ENCODE data around the gene LAX1. TPM values are rescaled to one million over a fixed set of nuclear protein-coding genes. Genes with fewer than 3 reads are reported as not detected.
"Not testable (repeated sequence)": the region's sequence is repeated elsewhere in the genome, so short reads cannot be mapped to it uniquely, and the experiment has no call there.

LAX1 gene
- total RNA-seq, 2 experiments from 2014 or later, result 26.3 to 28.4 TPM

DNA sequence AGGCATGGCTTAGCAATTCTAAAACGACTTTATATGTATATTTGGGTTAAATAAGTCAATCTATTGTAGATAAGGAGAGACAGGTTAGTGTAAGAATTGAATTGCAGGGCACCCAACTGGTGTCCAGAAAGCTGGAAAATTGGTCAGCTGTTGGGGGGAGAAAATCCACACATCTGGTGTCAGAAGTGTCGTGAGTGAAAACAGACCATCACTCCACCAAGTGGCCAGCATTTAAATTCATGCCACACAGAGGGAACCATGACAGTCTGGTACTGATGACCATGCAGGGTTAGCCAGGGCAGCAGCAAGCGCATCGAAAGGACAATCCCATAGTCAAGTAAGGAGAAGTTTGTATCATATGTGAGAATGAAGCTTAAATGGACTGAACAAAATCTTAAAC, 11.7 kb downstream of the LAX1 start:
- Mint-ChIP-seq H3K27ac (no peak overlapping the region), H3K36me3 (peaks cover 38% of the 10 kb centered on the region), H3K4me3 (no peak overlapping the region), H3K9me3 (no peaks in the 10 kb centered on the region), H3K27me3 (no peaks in the 10 kb centered on the region), H3K4me1 (peaks cover 5% of the 10 kb centered on the region)
- POLR2A ChIA-PET, result interaction anchor here (1.5 kb wide), 1 partner anchor 11 kb away, joined by 7 read pairs; the partner anchor contains the start of gene LAX1
- ATAC-seq (ENCODE audit: low read depth) (no peak), DNase-seq (no peak)

DNA sequence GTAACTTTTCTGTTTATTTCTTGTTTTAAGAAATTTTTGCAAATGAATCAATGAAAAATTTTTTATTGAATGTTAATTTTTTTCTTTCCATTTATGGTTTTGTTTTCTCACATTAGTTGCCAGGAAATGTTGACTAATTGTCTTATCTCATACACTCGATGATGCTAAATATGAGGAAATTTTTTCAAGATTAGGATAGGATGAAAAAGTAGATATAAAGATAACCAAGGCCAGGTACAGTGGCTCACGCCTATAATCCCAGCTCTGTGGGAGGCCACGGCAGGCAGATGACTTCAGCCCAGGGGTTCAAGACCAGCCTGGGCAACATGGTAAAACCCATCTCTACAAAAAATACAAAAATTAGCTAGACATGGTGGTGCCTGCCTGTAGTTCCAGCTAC, 12.6 kb downstream of the LAX1 start:
- H3K36me3 Mint-ChIP-seq, result peaks cover 32% of the 10 kb centered on the region
- peaks cover 5% of the 10 kb centered on the region for H3K4me1 Mint-ChIP-seq
- no peaks in the 10 kb centered on the region for H3K9me3 Mint-ChIP-seq
- DNase-seq, result no peak
- no peaks in the 10 kb centered on the region for H3K27me3 Mint-ChIP-seq
- POLR2A ChIA-PET, result interaction anchor here (1.5 kb wide), 1 partner anchor 12 kb away, joined by 7 read pairs; the partner anchor contains the start of gene LAX1
- no peak for ATAC-seq (ENCODE audit: low read depth)
- H3K4me3 Mint-ChIP-seq, result no peak overlapping the region
- H3K27ac Mint-ChIP-seq, result no peak overlapping the region

GRCh38 chr1:203778146-203778545, 13.2 kb downstream of the LAX1 start:
- Mint-ChIP-seq H3K27me3 (no peaks in the 10 kb centered on the region), H3K36me3 (peaks cover 29% of the 10 kb centered on the region), H3K27ac (no peak overlapping the region), H3K4me3 (no peak overlapping the region), H3K4me1 (peaks cover 5% of the 10 kb centered on the region), H3K9me3 (no peaks in the 10 kb centered on the region)
- DNase-seq (no peak), ATAC-seq (ENCODE audit: low read depth) (no peak)
- POLR2A ChIA-PET, result no interaction called here

DNA sequence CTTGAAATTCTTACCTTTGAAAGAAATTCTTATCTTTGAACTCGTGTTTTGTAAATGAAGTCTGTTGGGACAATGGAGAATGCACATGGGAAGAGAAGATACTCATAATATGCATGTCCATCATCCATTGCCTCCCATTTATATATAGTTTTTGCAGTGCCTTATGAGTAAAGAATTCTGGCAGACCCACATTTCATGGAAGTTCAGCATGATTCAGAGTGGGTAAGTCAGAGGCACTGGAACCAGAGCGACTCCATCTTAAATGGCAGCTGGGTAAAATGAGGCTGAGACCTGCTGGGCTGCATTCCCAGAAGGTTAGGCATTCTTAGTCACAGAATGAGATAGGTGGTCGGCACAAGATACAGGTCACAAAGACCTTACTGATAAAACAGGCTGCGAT, 13.8 kb downstream of the LAX1 start:
- H3K27me3 Mint-ChIP-seq, result no peaks in the 10 kb centered on the region
- ATAC-seq (ENCODE audit: low read depth), result no peak
- no peak overlapping the region for H3K4me3 Mint-ChIP-seq
- H3K27ac Mint-ChIP-seq, result no peak overlapping the region
- peaks cover 28% of the 10 kb centered on the region for H3K36me3 Mint-ChIP-seq
- no peak for DNase-seq
- POLR2A ChIA-PET, result no interaction called here
- H3K4me1 Mint-ChIP-seq, result peaks cover 5% of the 10 kb centered on the region
- no peaks in the 10 kb centered on the region for H3K9me3 Mint-ChIP-seq

DNA sequence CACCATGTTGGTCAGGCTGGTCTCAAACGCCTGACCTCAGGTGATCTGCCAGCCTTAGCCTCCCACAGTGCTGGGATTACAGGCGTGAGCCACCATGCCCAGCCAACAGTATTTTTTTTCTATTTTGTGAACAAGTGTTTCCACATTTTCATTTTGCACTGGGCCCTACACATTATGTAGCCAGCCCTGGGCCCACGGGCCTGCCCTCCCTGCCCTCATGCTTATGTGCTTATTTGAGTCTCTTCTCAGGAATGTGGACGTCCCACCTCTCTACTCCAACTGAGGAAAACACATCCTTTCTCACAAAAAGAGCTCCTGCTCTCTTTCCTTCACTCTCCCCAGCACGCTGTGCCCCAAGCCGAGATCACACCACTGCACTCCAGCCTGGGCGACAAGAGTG, 17.0 kb downstream of the LAX1 start:
- Mint-ChIP-seq H3K9me3 (no peaks in the 10 kb centered on the region), H3K36me3 (peaks cover 5% of the 10 kb centered on the region), H3K4me3 (no peak overlapping the region), H3K4me1 (no peaks in the 10 kb centered on the region), H3K27me3 (no peaks in the 10 kb centered on the region), H3K27ac (no peak overlapping the region)
- DNase-seq (no peak), ATAC-seq (ENCODE audit: low read depth) (no peak)
- POLR2A ChIA-PET, result no interaction called here

GRCh38 chr1:203789966-203790365, 25.0 kb downstream of the LAX1 start:
- Mint-ChIP-seq H3K36me3 (no peaks in the 10 kb centered on the region), H3K27me3 (no peaks in the 10 kb centered on the region), H3K9me3 (no peaks in the 10 kb centered on the region), H3K4me1 (peaks cover 3% of the 10 kb centered on the region), H3K4me3 (no peak overlapping the region), H3K27ac (no peak overlapping the region)
- DNase-seq, result no peak
- POLR2A ChIA-PET, result no interaction called here
- ATAC-seq (ENCODE audit: low read depth), result no peak

GRCh38 chr1:203791498-203791897, 26.5 kb downstream of the LAX1 start:
- DNase-seq (no peak), ATAC-seq (ENCODE audit: low read depth) (no peak)
- Mint-ChIP-seq H3K27ac (no peak overlapping the region), H3K27me3 (no peaks in the 10 kb centered on the region), H3K4me3 (no peak overlapping the region), H3K36me3 (peaks cover 3% of the 10 kb centered on the region), H3K9me3 (no peaks in the 10 kb centered on the region), H3K4me1 (peaks cover 9% of the 10 kb centered on the region)
- POLR2A ChIA-PET, result interaction anchor here (0.7 to 1.7 kb wide), 2 partner anchors 11 to 1201 kb away, joined by 3 to 6 read pairs; no protein-coding TSS in a partner anchor

DNA sequence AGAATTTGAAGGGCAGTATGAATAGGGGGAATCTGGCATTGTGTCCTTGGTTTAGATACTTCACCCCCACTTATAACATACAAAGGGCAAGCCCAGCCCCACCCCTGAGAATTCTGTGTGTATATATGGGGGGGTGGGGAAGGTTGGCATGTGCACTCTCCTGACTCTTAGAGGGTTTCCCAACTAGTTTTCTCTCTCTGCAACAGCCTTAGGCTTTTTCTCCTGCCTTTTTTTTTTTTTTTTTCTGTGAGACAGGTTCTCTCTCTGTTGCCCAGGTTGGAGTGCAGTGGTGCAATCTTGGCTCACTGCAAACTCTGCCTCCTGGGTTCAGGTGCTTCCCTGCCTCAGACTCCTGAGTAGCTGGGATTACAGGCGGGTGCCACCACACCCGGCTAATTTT, 27.5 kb downstream of the LAX1 start:
- DNase-seq, result no peak
- Mint-ChIP-seq H3K27me3 (no peaks in the 10 kb centered on the region), H3K4me1 (peaks cover 16% of the 10 kb centered on the region), H3K9me3 (peaks cover 2% of the 10 kb centered on the region), H3K4me3 (no peak overlapping the region), H3K36me3 (peaks cover 11% of the 10 kb centered on the region), H3K27ac (no peak overlapping the region)
- POLR2A ChIA-PET, result no interaction called here
- no peak for ATAC-seq (ENCODE audit: low read depth)

DNA sequence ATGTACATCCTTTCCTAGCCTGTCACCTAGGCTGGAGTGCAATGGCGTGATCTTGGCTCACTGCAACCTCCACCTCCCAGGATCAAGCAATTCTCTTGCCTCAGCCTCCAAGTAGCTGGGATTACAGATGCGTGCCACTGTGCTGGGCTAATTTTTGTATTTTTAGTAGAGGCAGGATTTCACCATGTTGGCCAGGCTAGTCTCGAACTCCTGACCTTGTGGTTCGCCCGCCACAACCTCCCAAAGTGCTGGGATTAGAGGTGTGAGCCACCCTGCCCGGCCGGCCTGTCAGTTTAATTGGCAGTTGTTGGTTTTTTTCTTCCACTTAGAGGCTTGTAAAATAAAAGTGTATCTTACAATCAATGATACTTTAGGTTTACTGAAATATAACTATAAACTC, 28.6 kb downstream of the LAX1 start:
- not testable (repeated sequence) for H3K4me3 Mint-ChIP-seq; H3K27ac Mint-ChIP-seq; H3K9me3 Mint-ChIP-seq; ATAC-seq (ENCODE audit: low read depth); H3K27me3 Mint-ChIP-seq; DNase-seq
- peaks cover 26% of the 10 kb centered on the region for H3K4me1 Mint-ChIP-seq
- peaks cover 21% of the 10 kb centered on the region for H3K36me3 Mint-ChIP-seq
- POLR2A ChIA-PET, result interaction anchor here (1.4 kb wide), 1 partner anchor 28 kb away, joined by 6 read pairs; the partner anchor contains the start of gene LAX1

- Mint-ChIP-seq H3K27ac (peak overlapping the region; percentile 98), H3K27me3 (no peaks in the 10 kb centered on the region), H3K36me3 (peaks cover 34% of the 10 kb centered on the region), H3K4me3 (peak overlapping the region; percentile 99), H3K4me1 (peaks cover 35% of the 10 kb centered on the region), H3K9me3 (peaks cover 4% of the 10 kb centered on the region)
- DNase-seq (no peak), ATAC-seq (ENCODE audit: low read depth) (no peak)
- POLR2A ChIA-PET, result interaction anchor here (0.6 to 1.4 kb wide), 2 partner anchors 8 to 30 kb away, joined by 5 to 6 read pairs; partner anchors contain the start of gene LAX1
These were observed 29.9 kb downstream of the LAX1 start for GRCh38 chr1:203794764-203795440.

- Mint-ChIP-seq H3K9me3 (peaks cover 4% of the 10 kb centered on the region), H3K4me3 (peak within 1 kb of the TSS; percentile 99), H3K27me3 (no peaks in the 10 kb centered on the region), H3K4me1 (peaks cover 38% of the 10 kb centered on the region), H3K36me3 (peaks cover 38% of the 10 kb centered on the region), H3K27ac (peak within 1 kb of the TSS; percentile 98)
- peak; percentile 93 for DNase-seq
- ATAC-seq (ENCODE audit: low read depth), result peak; percentile 100
- POLR2A ChIA-PET, result interaction anchor here (0.6 kb wide), 1 partner anchor 9 kb away, joined by 5 read pairs; no protein-coding TSS in a partner anchor
These were observed 30.7 kb downstream of the LAX1 start, which contains the start of the genes ZBED6 and ZC3H11A for GRCh38 chr1:203795441-203796235. Gene ZBED6, plus strand, starts transcription at chr1:203795623. Its CDS starts 1,900 bp downstream, at chr1:203797523. Gene ZC3H11A, plus strand, starts transcription at chr1:203795623. Its CDS starts 21,448 bp downstream, at chr1:203817071.

DNA sequence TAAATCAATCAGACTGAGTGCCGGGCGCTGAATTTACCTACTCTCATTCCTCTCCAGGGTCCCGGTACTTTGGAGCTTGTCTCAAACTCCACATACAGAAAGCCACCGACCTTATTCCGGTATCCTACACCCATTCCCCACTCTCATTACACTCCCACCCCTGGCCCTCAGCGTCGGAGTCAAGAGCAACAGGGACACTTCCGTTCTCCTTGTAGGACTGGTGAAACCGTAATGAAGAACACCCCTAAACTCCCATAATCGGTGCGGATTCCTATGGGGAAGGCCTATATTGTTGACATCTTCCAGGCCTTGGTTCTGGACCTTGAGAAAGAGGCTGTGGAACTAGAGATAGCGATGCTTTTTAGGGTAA, 31.2 kb downstream of the LAX1 start:
- POLR2A ChIA-PET, result no interaction called here
- peaks cover 40% of the 10 kb centered on the region for H3K4me1 Mint-ChIP-seq
- no peaks in the 10 kb centered on the region for H3K27me3 Mint-ChIP-seq
- H3K36me3 Mint-ChIP-seq, result peaks cover 40% of the 10 kb centered on the region
- H3K9me3 Mint-ChIP-seq, result peaks cover 4% of the 10 kb centered on the region
- DNase-seq (no peak), ATAC-seq (ENCODE audit: low read depth) (no peak)
- H3K4me3 Mint-ChIP-seq, result peak overlapping the region; percentile 99
- peak overlapping the region; percentile 98 for H3K27ac Mint-ChIP-seq

DNA sequence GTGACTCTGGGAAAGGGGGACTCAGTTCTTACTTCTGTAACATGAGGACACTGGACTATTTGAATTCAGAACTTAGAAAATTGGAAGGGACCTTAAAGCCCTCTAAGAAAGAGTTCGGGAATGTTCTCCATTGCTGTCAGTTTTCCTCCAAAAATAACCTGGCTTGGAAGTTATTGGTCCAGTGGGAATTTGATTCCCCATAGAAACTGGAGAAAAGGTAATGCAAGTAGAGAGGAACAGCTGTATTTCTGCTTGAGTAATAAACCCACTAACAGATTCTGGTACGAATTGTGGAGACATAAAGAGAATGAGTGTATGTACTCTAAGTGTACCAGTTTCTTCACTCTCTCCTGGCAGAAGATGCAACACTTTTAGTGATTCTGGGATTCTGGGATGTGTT, 32.2 kb downstream of the LAX1 start:
- peaks cover 4% of the 10 kb centered on the region for H3K9me3 Mint-ChIP-seq
- POLR2A ChIA-PET, result no interaction called here
- H3K27ac Mint-ChIP-seq, result no peak overlapping the region
- peaks cover 41% of the 10 kb centered on the region for H3K4me1 Mint-ChIP-seq
- peaks cover 45% of the 10 kb centered on the region for H3K36me3 Mint-ChIP-seq
- H3K27me3 Mint-ChIP-seq, result no peaks in the 10 kb centered on the region
- no peak for DNase-seq
- H3K4me3 Mint-ChIP-seq, result peak overlapping the region; percentile 99
- ATAC-seq (ENCODE audit: low read depth), result no peak
